IPS DF 19.7 (cell line): Measurements from ENCODE around the gene WLS.
"Not testable (repeated sequence)": the region's sequence is repeated elsewhere in the genome, so short reads cannot be mapped to it uniquely, and the experiment has no call there.

Source experiments
- DNase-seq: peaks from one replicate; pipeline ENCODE4 v3.0.0-alpha.2; 2013; ENCODE audit warnings: low read depth, low spot score

WLS gene

DNA sequence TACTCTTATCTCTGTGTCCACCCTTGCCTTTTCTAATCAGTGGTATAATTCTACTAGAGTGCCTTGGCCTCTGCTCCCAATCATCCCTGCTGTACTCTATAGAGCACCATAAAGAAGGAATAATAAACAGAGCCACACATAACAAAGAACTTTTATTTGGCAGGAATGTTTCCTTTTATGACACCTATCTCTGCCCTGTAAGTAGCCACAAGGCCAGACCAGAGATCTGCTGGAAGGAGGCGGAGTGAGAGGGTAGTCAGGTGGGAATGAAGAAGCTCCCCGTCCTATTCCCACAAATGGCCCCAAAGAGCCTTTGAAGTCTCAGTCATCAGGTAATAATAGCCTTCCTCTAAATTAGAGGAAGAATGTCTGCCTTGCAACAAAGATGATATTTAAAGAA, 32.7 kb downstream of the WLS start:
- DNase-seq = no peak

DNA sequence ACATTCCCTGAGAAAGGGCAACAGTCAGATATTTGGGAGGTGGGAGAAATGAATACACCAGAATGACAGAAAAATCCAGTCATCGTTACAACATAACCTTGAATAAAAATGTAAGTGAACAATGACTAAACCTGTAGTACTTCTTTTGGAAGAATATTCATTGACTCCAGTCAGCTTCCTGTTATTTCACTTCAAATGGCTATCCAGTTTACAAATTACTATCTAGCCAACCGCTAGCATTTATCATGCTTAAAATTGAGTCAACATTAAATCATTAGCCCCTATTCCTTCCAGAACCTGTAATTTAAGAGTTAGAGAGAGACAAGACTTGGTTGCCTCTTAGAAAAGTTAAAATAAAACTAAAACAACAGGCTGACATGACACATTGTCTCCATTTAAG, 33.6 kb downstream of the WLS start:
- no peak for DNase-seq

DNA sequence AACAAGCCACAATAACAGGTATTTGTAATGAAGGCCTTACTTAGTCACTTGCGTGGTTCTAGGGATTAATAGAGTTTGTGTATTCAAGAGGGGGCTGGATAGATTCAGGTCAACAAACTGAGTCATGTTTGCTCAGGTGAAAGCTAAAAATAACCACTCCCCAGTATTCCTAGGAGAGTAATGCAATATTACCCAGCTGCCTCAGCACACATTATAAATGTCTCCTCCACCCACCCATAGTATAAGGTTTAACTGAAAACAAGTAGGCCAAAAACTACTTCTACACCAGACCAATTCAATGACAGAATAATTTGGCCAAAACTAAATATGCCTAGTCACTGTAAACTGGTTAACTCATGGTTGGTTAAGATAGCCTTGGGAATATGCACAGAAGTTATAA, 34.4 kb downstream of the WLS start:
- DNase-seq = no peak

GRCh38 chr1:68197461-68197860, 34.9 kb downstream of the WLS start:
- DNase-seq = no peak

- DNase-seq = no peak
These were observed 35.6 kb downstream of the WLS start for GRCh38 chr1:68196676-68197075.

DNA sequence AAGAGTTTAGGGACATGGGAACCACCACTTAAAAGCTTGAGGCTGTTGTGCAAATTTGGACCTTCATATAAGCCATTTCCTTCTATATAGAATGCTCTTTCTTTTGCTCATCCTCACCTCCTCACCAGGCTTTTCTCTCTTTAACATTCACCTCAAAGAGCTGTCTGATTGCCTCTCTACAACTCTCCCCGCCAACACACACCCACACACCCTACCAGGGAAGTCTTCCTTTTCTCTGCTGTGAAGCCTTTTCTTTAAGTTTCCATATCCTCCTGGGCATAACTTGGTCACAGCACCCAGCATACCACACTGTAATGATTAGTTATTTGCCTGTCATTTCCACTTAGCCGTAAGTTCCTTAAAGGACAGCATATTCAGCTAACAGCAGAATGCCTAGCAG, 40.6 kb downstream of the WLS start:
- no peak for DNase-seq

GRCh38 chr1:68188644-68189340, 43.5 kb downstream of the WLS start:
- DNase-seq = no peak

- no peak for DNase-seq
These were observed 44.2 kb downstream of the WLS start for GRCh38 chr1:68188060-68188538.

DNA sequence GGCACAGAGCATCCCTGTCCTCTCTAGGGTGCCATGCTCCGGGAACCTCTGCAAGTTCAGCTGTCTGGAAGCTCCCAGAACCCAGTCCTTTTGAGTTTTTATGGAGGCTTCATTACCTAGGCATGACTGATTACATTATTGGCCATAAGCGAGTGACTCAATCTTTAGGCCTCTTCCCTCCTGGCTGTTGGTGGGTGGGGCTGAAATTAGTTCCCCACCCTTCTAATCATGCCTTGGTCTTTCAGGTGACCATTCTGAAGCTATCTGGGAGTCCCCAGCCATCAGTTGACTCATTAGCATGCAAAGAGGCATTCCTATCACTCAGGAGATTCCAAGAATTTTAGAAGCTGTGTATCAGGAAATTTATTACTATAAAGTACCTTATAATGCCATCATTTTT, 46.6 kb downstream of the WLS start:
- DNase-seq = no peak

- no peak for DNase-seq
These were observed 48.4 kb downstream of the WLS start for GRCh38 chr1:68183895-68184294.

- no peak for DNase-seq
These were observed 51.2 kb downstream of the WLS start for GRCh38 chr1:68181165-68181556.

DNA sequence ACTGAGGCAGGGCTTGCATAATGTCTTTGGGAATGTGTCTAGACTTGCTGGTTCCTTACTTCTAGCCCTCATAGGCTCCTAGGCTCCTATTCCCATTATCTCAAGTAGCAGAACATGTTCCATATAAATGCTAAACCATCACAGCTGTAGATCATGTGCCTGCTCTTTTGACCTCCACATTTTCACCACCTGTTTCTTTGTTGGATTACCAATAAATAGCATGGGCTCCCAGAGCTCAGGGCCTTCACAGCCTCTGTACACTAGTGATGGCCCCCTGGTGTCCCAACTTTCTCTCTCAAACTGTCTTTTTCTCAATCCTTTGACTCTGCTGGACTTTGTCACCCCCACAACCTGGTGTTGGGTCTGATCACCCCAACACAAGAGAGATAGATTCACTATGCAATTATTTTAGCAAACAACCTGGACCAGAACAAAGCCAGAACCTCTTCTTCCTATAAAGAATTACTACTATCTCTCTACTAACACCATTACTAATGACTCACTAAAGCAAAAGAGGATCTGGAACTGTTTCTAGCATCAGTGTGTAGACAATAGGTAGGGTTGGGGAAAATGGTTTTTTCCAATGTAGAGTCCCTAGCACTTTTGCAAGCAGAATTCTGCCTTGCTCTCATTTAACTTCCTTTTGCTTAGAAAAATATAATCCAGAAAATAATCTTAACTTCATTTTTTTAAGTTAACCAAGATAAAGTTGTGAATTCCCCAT, 51.7 kb downstream of the WLS start:
- no peak for DNase-seq

GRCh38 chr1:68178821-68179490, 53.4 kb downstream of the WLS start:
- DNase-seq = no peak

- no peak for DNase-seq
These were observed 56.5 kb downstream of the WLS start for GRCh38 chr1:68175621-68176398.

GRCh38 chr1:68174738-68175113, 57.6 kb downstream of the WLS start:
- no peak for DNase-seq

DNA sequence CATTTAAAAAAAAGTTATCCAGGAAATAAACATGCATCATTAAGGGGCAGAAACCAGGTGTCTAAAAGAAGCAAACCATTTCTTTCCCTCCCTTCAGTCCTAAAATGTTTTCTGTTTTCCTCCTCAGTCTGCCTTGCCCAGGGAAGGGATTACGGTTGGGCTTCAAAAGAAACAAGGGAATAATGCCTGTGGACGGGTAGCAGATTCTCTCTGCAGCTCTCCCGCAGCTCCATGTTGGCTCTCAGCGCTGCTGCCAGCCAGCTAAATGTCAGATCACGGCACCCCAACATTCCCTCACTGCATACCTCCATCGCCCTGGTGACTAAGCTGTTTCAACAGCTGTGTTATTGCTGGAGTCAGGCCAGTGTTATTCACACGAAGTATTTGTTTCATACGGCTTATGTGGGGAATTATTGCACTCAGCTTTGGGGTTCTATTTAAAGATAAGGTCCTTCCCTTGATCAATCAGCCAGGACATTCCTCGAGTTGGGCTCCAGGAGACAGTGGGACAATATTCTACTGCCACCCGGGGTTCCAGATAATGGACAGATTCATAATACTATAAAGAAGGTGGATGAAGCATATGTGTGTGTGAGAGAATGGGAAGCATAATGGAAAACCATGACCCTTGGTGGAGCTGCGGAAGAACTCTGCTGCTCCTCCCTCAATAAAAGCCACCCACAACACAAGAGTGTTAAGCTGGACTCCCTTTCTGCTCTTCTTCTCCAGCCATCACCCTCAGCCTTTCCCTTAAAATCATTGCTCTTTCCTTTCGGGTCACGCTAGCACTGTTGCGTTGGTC, 58.2 kb downstream of the WLS start:
- no peak for DNase-seq

- DNase-seq = no peak
These were observed 58.9 kb downstream of the WLS start for GRCh38 chr1:68173283-68173935.

GRCh38 chr1:68171795-68172194, 60.5 kb downstream of the WLS start:
- DNase-seq = not testable (repeated sequence)

DNA sequence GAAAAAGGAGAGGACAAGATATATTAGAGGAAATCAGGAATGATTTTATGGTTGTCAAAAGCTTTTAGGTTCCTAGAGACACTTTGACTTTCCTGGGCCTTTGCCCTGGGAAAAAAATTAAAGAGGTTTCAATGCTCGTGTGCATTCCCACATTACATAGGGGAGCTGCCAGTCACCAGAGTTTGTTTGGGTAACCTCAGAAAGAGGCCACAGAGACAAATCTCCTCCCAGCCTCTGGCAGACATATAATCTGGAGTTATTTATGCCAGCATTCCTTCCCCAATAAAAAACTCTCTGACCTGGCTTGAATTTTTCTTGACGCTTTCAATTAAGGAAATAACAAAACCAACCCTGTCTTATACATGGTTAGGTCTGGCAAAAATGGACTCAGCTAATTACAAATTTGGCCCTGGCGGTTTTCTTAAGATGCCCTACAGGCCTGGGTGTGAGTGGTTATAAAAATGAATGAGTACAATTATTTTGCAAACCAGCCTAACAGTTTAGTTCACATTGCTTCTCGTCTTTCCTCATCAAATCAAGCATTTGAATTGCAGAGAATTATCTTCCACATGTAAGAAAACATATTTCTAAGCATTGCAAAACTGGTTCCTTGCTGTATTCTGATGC, 63.7 kb downstream of the WLS start:
- no peak for DNase-seq

- no peak for DNase-seq
These were observed 65.1 kb downstream of the WLS start for GRCh38 chr1:68167211-68167610.
